Measurements from ENCODE around the gene GRB7. TPM values are rescaled to one million over a fixed set of nuclear protein-coding genes. Genes with fewer than 3 reads are reported as not detected.

The GRB7 gene
- total and polyA plus RNA-seq, 12 donors = 0.06 to 1.2 (median 0.25) TPM; not detected in 5

DNA sequence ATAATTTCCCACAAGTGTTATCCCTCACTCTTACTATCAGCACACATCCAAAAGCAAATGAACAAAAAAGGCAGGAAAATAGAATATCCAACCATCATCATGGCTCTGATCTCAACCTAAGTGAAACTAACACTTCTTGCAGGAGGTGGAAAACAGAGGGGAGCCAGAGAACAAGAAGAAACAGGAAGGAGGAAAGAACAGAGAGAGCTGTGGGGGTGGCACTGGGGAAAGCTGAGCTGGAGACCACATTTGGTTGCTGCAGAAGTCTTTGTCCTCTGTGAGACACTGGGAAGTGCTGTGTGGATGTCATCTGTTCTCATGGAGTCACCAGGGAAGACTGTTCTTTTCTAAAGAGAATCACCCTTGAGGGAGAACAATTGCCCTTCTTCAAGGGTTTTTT, 34.7 kb downstream of the GRB7 start:
- DNase-seq = no peak
- Histone ChIP-seq H3K27ac (no peak overlapping the region), H3K36me3 (replicated peaks in 1 of 2) (no peaks in the 10 kb centered on the region), H3K27me3 (peaks cover 14% of the 10 kb centered on the region), H3K9me3 (replicated peaks in 1 of 3) (no peaks in the 10 kb centered on the region), H3K4me3 (no peak overlapping the region), H3K4me1 (replicated peaks in 1 of 2) (no peaks in the 10 kb centered on the region)
- TF ChIP-seq POLR2A (IDR thresholded peaks at IDR 0.05) (no peak), CTCF (IDR thresholded peaks at IDR 0.05) (no peak)
- intact Hi-C loops (cut with DNase I) = no loop called here

DNA sequence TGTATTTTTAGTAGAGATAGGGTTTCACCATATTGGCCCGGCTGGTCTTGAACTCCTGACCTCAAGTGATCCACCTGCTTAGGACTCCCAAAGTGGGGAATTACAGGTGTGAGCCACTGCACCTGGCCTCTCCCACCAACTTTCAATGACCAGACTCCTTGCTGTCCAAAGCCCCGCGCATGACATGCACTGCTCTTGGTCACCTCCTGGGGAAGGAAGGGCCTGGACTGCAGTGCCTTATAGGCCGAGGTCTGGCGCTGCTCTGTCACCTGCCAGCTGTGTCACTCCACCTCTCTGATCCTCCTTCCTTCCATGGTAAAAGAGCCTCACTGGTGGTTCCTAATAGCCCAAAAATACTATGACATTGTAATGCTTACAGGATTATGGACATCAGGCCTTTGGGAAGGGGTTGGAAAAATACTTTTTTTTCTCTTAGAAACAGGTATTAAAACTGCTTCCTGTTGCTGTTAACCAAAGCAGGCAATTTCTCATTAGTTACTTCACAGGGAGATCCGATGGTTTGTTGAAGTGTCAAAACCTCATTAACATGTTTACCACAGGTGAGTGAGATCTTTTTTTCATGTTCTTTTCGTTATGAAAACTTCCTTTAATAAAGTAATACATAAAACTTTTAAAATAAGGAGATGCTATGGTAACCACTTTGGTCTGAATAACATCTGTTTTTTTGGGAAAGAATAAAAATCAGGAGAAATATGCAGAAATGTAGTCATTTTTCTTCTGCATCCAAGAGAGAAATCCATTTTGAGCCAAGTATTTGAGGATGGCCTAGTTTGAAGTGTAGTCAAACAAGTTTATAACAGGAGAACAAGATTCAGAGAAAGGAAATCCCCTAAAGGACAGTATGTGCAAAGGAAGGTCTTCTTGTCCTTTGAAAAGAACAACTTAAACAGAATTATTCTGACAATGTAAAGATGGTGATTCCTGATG, 35.5 kb downstream of the GRB7 start:
- intact Hi-C loops (cut with DNase I) = no loop called here
- Histone ChIP-seq H3K27ac (peak overlapping the region in 1 of 5 donors; percentile 10), H3K27me3 (peaks cover 21% of the 10 kb centered on the region), H3K4me3 (no peak overlapping the region), H3K9me3 (replicated peaks in 1 of 3) (no peaks in the 10 kb centered on the region), H3K36me3 (replicated peaks in 1 of 2) (no peaks in the 10 kb centered on the region), H3K4me1 (replicated peaks in 1 of 2) (no peaks in the 10 kb centered on the region)
- TF ChIP-seq CTCF (IDR thresholded peaks at IDR 0.05) (no peak), POLR2A (IDR thresholded peaks at IDR 0.05) (no peak)
- no peak for DNase-seq
- 83 to 86% (median 84%) methylated on average over 5 to 7 of the region's 7 CpGs for WGBS, 4 donors

GRCh38 chr17:39774047-39774446, 36.3 kb downstream of the GRB7 start:
- no peak overlapping the region for H3K4me3 ChIP-seq
- H3K4me1 ChIP-seq (replicated peaks in 1 of 2) = no peaks in the 10 kb centered on the region
- no peak for DNase-seq
- no peak overlapping the region for H3K27ac ChIP-seq
- no peaks in the 10 kb centered on the region for H3K9me3 ChIP-seq (replicated peaks in 1 of 3)
- H3K36me3 ChIP-seq (replicated peaks in 1 of 2) = no peaks in the 10 kb centered on the region
- intact Hi-C loops (cut with DNase I) = no loop called here
- 71 to 78% (median 77%) methylated on average over 4 of the region's 4 CpGs for WGBS, 4 donors
- no peak for TF ChIP-seq POLR2A (IDR thresholded peaks at IDR 0.05)
- no peak for TF ChIP-seq CTCF (IDR thresholded peaks at IDR 0.05)
- H3K27me3 ChIP-seq = peaks cover 27% of the 10 kb centered on the region

- TF ChIP-seq POLR2A (IDR thresholded peaks at IDR 0.05) = no peak
- TF ChIP-seq CTCF (IDR thresholded peaks at IDR 0.05) = no peak
- no peak overlapping the region for H3K4me3 ChIP-seq
- no peak for DNase-seq
- no peaks in the 10 kb centered on the region for H3K9me3 ChIP-seq (replicated peaks in 1 of 3)
- H3K36me3 ChIP-seq (replicated peaks in 1 of 2) = no peaks in the 10 kb centered on the region
- intact Hi-C loops (cut with DNase I) = no loop called here
- H3K4me1 ChIP-seq (replicated peaks in 1 of 2) = no peaks in the 10 kb centered on the region
- H3K27me3 ChIP-seq = peaks cover 31% of the 10 kb centered on the region
- WGBS, 4 donors = 74 to 83% (median 76%) methylated on average over 2 of the region's 2 CpGs
- no peak overlapping the region for H3K27ac ChIP-seq
These were observed 37.3 kb downstream of the GRB7 start for GRCh38 chr17:39775031-39775430.
